Body of pancreas (tissue), 4 donors: ENCODE data around the gene RNF13. TPM values are rescaled to one million over a fixed set of nuclear protein-coding genes. Genes with fewer than 3 reads are reported as not detected.
A peak's percentile ranks its signal among the peaks of the same experiment; 100 is the strongest.

Experiments
- ATAC-seq: fragments of 150-250 bp; one replicate; pipeline ENCODE4 v1.9.1; 2016
- DNase-seq, 4 donors: peaks; one replicate each; pipeline ENCODE4 v3.0.0-alpha.2; 2019
- H3K27ac ChIP-seq, 4 donors: fragments of 200-600 bp; sonication (generic); 1 replicate in 3 of 4; 2 replicates in 1 of 4; pipeline versions ENCODE4 v1.5.1 to v1.6.1; 2016 to 2019; ENCODE audit warnings: mild to moderate bottlenecking in 1 of 4, mixed read lengths in 1 of 4, moderate library complexity in 1 of 4
- H3K27me3 ChIP-seq, 2 donors: fragments of 200-600 bp; sonication (generic); one replicate each; pipeline ENCODE4 v1.6.0; 2016; ENCODE audit warnings: mild to moderate bottlenecking in 1 of 2
- H3K36me3 ChIP-seq, 2 donors: fragments of 200-600 bp; sonication (generic); replicated peaks in 1 of 2; 2 replicates each; pipeline ENCODE4 v1.5.1; 2016; ENCODE audit warnings: low read depth in 2 of 2; ENCODE audit not compliant: insufficient read depth in 1 of 2
- H3K4me1 ChIP-seq: fragments of 200-600 bp; sonication (generic); one replicate; pipeline ENCODE4 v1.6.0; 2016
- H3K4me3 ChIP-seq, 2 donors: fragments of 200-600 bp; sonication (generic); 1 replicate in 1 of 2; 2 replicates in 1 of 2; pipeline ENCODE4 v1.5.1; 2016 to 2019
- H3K9me3 ChIP-seq, 3 donors: fragments of 200-600 bp; sonication (generic); 1 replicate in 2 of 3; 2 replicates in 1 of 3; pipeline ENCODE4 v1.5.1; 2016
- POLR2A ChIP-seq, 3 donors: fragments of 450-650 bp; IDR thresholded peaks; one replicate each; pipeline ENCODE4 v1.6.1; 2016; ENCODE audit warnings: antibody characterized with exemption in 3 of 3, mild to moderate bottlenecking in 2 of 3
- WGBS, 2 donors: methylation state at CpG; one replicate each; pipeline ENCODE4 v1.1.5; 2017; 5-methylcytosine and 5-hydroxymethylcytosine counted together
- intact Hi-C: fragments of 100-400 bp; cut with DNase I; formaldehyde crosslinking; loops from one replicate; pipeline ENCODE4 v1.15.1; 2023
- total RNA-seq, 2 donors: library from RNA; depleted of rRNA; stranded (reverse); fragments of >200 nt; gene quantifications; one replicate each; pipeline ENCODE4 v1.1.0, GENCODE V29; 2016
- TF ChIP-seq, protein P1 (sequence below), 7 experiments: fragments of 450-650 bp in 4 of 7; fragments of 200-600 bp in 3 of 7; sonication (generic) in 3 of 7; IDR thresholded peaks; one replicate each; pipeline ENCODE4 v1.5.1; 2016 to 2019; ENCODE audit warnings: antibody characterized with exemption in 7 of 7

The RNF13 gene
- total RNA-seq = 10 to 100 TPM; 26.4 to 52.4 TPM

DNA sequence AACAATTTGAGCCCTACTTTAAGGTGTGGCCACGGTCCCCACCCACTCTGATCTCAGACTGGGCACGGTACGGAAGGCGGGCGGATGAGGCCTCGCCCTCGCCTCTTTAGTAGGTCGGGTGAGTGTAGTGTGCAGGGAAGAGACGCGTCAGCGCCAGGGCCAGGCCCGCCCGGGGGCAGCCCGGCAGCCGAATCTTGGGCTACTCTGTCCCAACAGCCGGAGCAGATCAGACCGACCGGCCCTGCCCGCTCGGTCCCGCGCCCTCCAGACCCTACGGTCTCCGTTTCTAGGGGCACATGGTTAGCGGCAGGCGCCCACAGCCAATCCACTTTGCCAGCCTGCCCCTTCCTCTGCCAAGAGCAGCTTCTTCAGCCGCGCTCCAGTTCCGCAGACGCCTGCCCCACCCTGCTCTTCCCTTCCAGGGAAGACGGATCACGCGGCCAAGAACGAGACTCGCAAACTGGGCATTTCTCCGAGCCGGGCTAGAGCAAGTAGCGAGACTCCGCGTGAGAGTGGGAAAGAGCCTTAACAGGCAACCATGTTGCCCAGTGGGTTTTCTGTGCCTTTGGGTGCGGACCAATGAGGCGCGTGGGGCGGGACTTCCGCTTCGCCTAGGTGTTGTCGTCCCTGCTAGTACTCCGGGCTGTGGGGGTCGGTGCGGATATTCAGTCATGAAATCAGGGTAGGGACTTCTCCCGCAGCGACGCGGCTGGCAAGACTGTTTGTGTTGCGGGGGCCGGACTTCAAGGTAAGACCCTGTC is at the start of gene RNF13:
TSS of gene RNF13 (plus strand) at position 610 of the 761 bp plus-strand sequence. CDS start 32,812 bp downstream, outside the sequence.
- TF ChIP-seq, protein P1, sequence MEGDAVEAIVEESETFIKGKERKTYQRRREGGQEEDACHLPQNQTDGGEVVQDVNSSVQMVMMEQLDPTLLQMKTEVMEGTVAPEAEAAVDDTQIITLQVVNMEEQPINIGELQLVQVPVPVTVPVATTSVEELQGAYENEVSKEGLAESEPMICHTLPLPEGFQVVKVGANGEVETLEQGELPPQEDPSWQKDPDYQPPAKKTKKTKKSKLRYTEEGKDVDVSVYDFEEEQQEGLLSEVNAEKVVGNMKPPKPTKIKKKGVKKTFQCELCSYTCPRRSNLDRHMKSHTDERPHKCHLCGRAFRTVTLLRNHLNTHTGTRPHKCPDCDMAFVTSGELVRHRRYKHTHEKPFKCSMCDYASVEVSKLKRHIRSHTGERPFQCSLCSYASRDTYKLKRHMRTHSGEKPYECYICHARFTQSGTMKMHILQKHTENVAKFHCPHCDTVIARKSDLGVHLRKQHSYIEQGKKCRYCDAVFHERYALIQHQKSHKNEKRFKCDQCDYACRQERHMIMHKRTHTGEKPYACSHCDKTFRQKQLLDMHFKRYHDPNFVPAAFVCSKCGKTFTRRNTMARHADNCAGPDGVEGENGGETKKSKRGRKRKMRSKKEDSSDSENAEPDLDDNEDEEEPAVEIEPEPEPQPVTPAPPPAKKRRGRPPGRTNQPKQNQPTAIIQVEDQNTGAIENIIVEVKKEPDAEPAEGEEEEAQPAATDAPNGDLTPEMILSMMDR (IDR thresholded peaks at IDR 0.05) = no peak
- TF ChIP-seq POLR2A (IDR thresholded peaks at IDR 0.05) = peak; percentile 77 to 96 (median 92)
- WGBS, 2 donors = 0 to 1% methylated on average over 9 to 56 of the region's 56 CpGs
- DNase-seq = peak; percentile 95 to 98 (median 96)
- Histone ChIP-seq H3K27ac (peak within 1 kb of the TSS; percentile 97 to 100 (median 98)), H3K4me3 (peak within 1 kb of the TSS; percentile 35 to 67), H3K36me3 (no peaks in the 10 kb centered on the region), H3K4me1 (peaks cover 44% of the 10 kb centered on the region), H3K27me3 (no peaks in the 10 kb centered on the region), H3K9me3 (no peaks in the 10 kb centered on the region)
- peak; percentile 94 for ATAC-seq
- intact Hi-C loops = no loop called here

DNA sequence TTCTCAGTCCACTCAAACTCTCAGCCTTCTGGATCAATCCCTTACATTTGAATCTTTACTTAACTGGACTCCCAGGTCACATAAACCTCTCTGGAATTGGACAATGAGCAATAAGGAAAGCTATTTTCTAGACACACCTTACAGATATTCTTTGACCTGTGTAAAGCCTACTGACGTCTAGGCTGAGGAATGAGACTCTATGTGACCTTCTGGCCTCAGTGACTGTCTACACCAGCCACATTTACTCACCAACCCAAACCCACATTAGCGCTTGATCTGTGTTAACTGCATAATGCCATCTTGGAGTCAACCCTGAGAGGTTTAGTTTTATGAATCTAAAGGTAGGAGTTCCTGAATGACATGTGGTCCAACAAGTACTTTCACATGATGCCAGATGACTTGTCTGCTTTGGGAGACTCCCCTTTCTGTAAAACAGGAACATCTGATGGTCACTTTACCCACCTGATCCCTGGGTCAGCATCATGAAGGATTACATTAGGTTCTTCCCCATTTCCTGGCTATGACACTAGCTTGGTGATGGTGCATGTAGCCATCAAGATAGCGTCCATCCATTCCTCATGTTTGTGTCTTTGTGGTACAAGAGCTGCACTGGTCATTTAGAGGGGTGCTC is 49.3 kb upstream of the RNF13 start:
- intact Hi-C loops = no loop called here

DNA sequence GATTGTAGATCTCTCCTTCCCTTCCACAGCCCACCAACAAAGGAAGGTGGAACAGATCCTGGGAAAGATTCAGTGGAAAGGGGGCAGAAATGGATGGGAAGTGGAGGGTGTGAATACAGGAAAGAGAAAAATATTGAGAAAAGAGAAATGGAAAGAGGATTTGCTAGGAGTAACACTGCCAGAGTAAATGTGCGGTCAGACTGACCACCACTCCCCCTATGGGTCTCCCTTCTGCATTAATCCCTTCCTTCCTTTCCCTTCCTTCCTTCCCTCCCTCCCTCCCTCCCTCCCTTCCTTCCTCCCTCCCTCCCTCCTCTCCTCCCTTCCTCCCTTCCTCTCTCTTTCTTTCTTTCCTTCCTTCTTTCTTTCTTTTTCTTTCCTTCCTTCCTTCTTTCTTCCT is 48.7 kb upstream of the RNF13 start:
- TF ChIP-seq, protein P1 (IDR thresholded peaks at IDR 0.05) = no peak
- no peak for TF ChIP-seq POLR2A (IDR thresholded peaks at IDR 0.05)
- DNase-seq = no peak
- Histone ChIP-seq H3K27ac (no peak overlapping the region), H3K4me1 (no peaks in the 10 kb centered on the region), H3K9me3 (no peaks in the 10 kb centered on the region), H3K36me3 (no peaks in the 10 kb centered on the region), H3K4me3 (no peak overlapping the region), H3K27me3 (no peaks in the 10 kb centered on the region)
- intact Hi-C loops = no loop called here
- ATAC-seq = no peak
- 38 to 68% methylated on average over 1 of the region's 1 CpG for WGBS, 2 donors

More for the DNA sequence above, 49.3 kb upstream of the RNF13 start:
- H3K27ac ChIP-seq = no peak overlapping the region
- no peak overlapping the region for H3K4me3 ChIP-seq
- no peak for ATAC-seq
- no peaks in the 10 kb centered on the region for H3K4me1 ChIP-seq
- no peaks in the 10 kb centered on the region for H3K9me3 ChIP-seq
- no peak for DNase-seq
- TF ChIP-seq, protein P1 (IDR thresholded peaks at IDR 0.05) = no peak
- TF ChIP-seq POLR2A (IDR thresholded peaks at IDR 0.05) = no peak
- H3K36me3 ChIP-seq = no peaks in the 10 kb centered on the region
- 41 to 60% methylated on average over 2 to 3 of the region's 3 CpGs for WGBS, 2 donors
- H3K27me3 ChIP-seq = no peaks in the 10 kb centered on the region

GRCh38 chr3:149765762-149766334 is 47.2 kb upstream of the RNF13 start:
- intact Hi-C loops = no loop called here
- no peak overlapping the region for H3K27ac ChIP-seq
- no peak for DNase-seq
- no peak overlapping the region for H3K4me3 ChIP-seq
- H3K27me3 ChIP-seq = no peaks in the 10 kb centered on the region
- H3K36me3 ChIP-seq = no peaks in the 10 kb centered on the region
- TF ChIP-seq, protein P1 (IDR thresholded peaks at IDR 0.05) = peak in 5 of 7 experiments; percentile 34 to 53 (median 45)
- no peak for TF ChIP-seq POLR2A (IDR thresholded peaks at IDR 0.05)
- no peaks in the 10 kb centered on the region for H3K4me1 ChIP-seq
- ATAC-seq = no peak
- 13 to 24% methylated on average over 2 of the region's 2 CpGs for WGBS, 2 donors
- H3K9me3 ChIP-seq = no peaks in the 10 kb centered on the region
